H1 (cell line): ENCODE results near the gene TEX54. TPM values are rescaled to one million over a fixed set of nuclear protein-coding genes. Genes with fewer than 3 reads are reported as not detected.

Experiments used
- CTCF ChIA-PET: fragments of 300-600 bp; sonication (Branson Sonifier 250); formaldehyde crosslinking; loops from one replicate; lab custom pipeline; 2021; ENCODE audit not compliant: partially characterized antibody; lab: Charles Lee
- POLR2A ChIA-PET: fragments of 300-600 bp; sonication (Branson Sonifier 250); formaldehyde crosslinking; loops from one replicate; lab custom pipeline; 2021; ENCODE audit warnings: inconsistent platforms; ENCODE audit not compliant: partially characterized antibody; lab: Charles Lee
- DNase-seq, 2 experiments: peaks; one replicate each; pipeline versions ENCODE4 v3.0.0 to v3.0.0-alpha.2; 2010 to 2022; ENCODE audit warnings: low spot score in 2 of 2, low read depth in 1 of 2, mixed read lengths in 1 of 2
- FAIRE-seq: peaks from 2 replicates; lab custom pipeline; 2011; peaks lifted over from hg19 to GRCh38; lab: Jason Lieb, UNC
- H2AFZ ChIP-seq: 2 replicates; pipeline ENCODE4 v1.8.1; 2012; ENCODE audit warnings: low read length, inconsistent platforms
- H2AK5ac ChIP-seq: 2 replicates; pipeline ENCODE4 v1.6.1; 2013; ENCODE audit warnings: low read depth, low read length
- H2BK120ac ChIP-seq: replicated peaks from 2 replicates; pipeline ENCODE3; 2013; ENCODE audit warnings: low read depth, low read length, inconsistent platforms
- H2BK12ac ChIP-seq: 2 replicates; pipeline ENCODE4 v1.6.1; 2013; ENCODE audit warnings: low read depth, low read length
- H2BK15ac ChIP-seq: 2 replicates; pipeline ENCODE4 v1.6.1; 2013; ENCODE audit warnings: low read length
- H2BK20ac ChIP-seq: 2 replicates; pipeline ENCODE4 v1.6.1; 2013; ENCODE audit warnings: low read length
- H2BK5ac ChIP-seq: 2 replicates; pipeline ENCODE4 v1.6.1; 2013; ENCODE audit warnings: low read depth, low read length
- H3K14ac ChIP-seq: 2 replicates; pipeline ENCODE4 v1.6.1; 2013; ENCODE audit warnings: inconsistent platforms; ENCODE audit not compliant: insufficient read length
- H3K18ac ChIP-seq: 2 replicates; pipeline ENCODE4 v1.6.1; 2013; ENCODE audit warnings: low read length; ENCODE audit errors: extremely low read depth
- H3K23ac ChIP-seq: 2 replicates; pipeline ENCODE4 v1.6.1; 2013; ENCODE audit warnings: inconsistent platforms; ENCODE audit not compliant: insufficient read length
- H3K23me2 ChIP-seq: 2 replicates; pipeline ENCODE4 v1.6.1; 2013; ENCODE audit warnings: low read depth, low read length
- H3K27ac ChIP-seq: 2 replicates; pipeline ENCODE4 v1.6.1; 2011; ENCODE audit warnings: low read depth, low read length, inconsistent platforms
- H3K27me3 ChIP-seq, 4 experiments: replicated peaks in 1 of 4; 1 replicate in 1 of 4; 2 replicates in 3 of 4; pipeline versions ENCODE4 v1.6.1 to v1.8.1; 2011 to 2013; ENCODE audit warnings: low read length in 3 of 4, mild to moderate bottlenecking in 3 of 4, inconsistent platforms in 2 of 4, mixed read lengths in 2 of 4, moderate library complexity in 1 of 4; ENCODE audit not compliant: control insufficient read depth in 3 of 4, insufficient read depth in 3 of 4; ENCODE audit errors: extremely low read depth in 1 of 4
- H3K36me3 ChIP-seq, 4 experiments: 2 replicates each; pipeline versions ENCODE4 v1.6.1 to v1.8.1; 2011 to 2013; ENCODE audit warnings: mild to moderate bottlenecking in 4 of 4, low read length in 3 of 4, moderate library complexity in 2 of 4, control low read depth in 1 of 4, inconsistent platforms in 1 of 4; ENCODE audit not compliant: insufficient read depth in 4 of 4, control insufficient read depth in 2 of 4
- H3K4ac ChIP-seq: replicated peaks from 2 replicates; pipeline ENCODE3; 2013; ENCODE audit warnings: low read length, low read depth, mixed read lengths, inconsistent platforms; ENCODE audit not compliant: insufficient read length
- H3K4me1 ChIP-seq, 4 experiments: replicated peaks in 1 of 4; 1 replicate in 1 of 4; 2 replicates in 3 of 4; pipeline versions ENCODE4 v1.6.1 to v1.8.1; 2011 to 2013; ENCODE audit warnings: low read length in 3 of 4, inconsistent platforms in 2 of 4, mixed read lengths in 1 of 4; ENCODE audit not compliant: insufficient read depth in 4 of 4, control insufficient read depth in 3 of 4
- H3K4me2 ChIP-seq, 2 experiments: 2 replicates each; pipeline versions ENCODE4 v1.6.1 to v1.8.1; 2011 to 2013; ENCODE audit warnings: low read depth in 2 of 2, low read length in 2 of 2, control low read depth in 1 of 2, inconsistent platforms in 1 of 2, mild to moderate bottlenecking in 1 of 2; ENCODE audit not compliant: insufficient read depth in 1 of 2
- H3K4me3 ChIP-seq, 4 experiments: fragments of 200-600, 300-600 bp in 1 of 4; sonication (generic), shearing (Covaris generic), sonication (Bioruptor Twin) in 1 of 4; 2 replicates each; pipeline versions ENCODE4 v1.5.1 to v1.8.1; 2011 to 2016; ENCODE audit warnings: low read length in 4 of 4, low read depth in 3 of 4, control low read depth in 2 of 4, inconsistent platforms in 2 of 4, mild to moderate bottlenecking in 2 of 4, mixed read lengths in 1 of 4, moderate library complexity in 1 of 4; ENCODE audit not compliant: insufficient read depth in 2 of 4; ENCODE audit errors: extremely low read depth in 1 of 4
- H3K56ac ChIP-seq: replicated peaks from 2 replicates; pipeline ENCODE3; 2013; ENCODE audit warnings: low read depth, mild to moderate bottlenecking, mixed read lengths, low read length, inconsistent platforms; ENCODE audit not compliant: insufficient read length
- H3K79me1 ChIP-seq: 2 replicates; pipeline ENCODE4 v1.6.1; 2013; ENCODE audit warnings: low read depth, low read length, control low read depth
- H3K79me2 ChIP-seq, 2 experiments: 2 replicates each; pipeline versions ENCODE4 v1.6.1 to v1.8.1; 2012 to 2013; ENCODE audit warnings: low read length in 2 of 2, mild to moderate bottlenecking in 2 of 2, inconsistent platforms in 1 of 2; ENCODE audit not compliant: insufficient read depth in 2 of 2, control insufficient read depth in 1 of 2
- H3K9ac ChIP-seq, 4 experiments: replicated peaks in 1 of 4; 1 replicate in 1 of 4; 2 replicates in 3 of 4; pipeline versions ENCODE4 v1.6.1 to v1.8.1; 2011 to 2013; ENCODE audit warnings: low read depth in 3 of 4, low read length in 3 of 4, control low read depth in 2 of 4, mild to moderate bottlenecking in 2 of 4, moderate library complexity in 2 of 4, inconsistent platforms in 1 of 4; ENCODE audit errors: extremely low read depth in 1 of 4
- H3K9me3 ChIP-seq, 2 experiments: 2 replicates each; pipeline versions ENCODE4 v1.6.1 to v1.8.1; 2012 to 2013; ENCODE audit warnings: mild to moderate bottlenecking in 2 of 2, moderate library complexity in 2 of 2, control low read depth in 1 of 2, inconsistent platforms in 1 of 2, low read depth in 1 of 2, low read length in 1 of 2, mixed read lengths in 1 of 2; ENCODE audit not compliant: insufficient read depth in 2 of 2
- H4K20me1 ChIP-seq, 2 experiments: replicated peaks in 1 of 2; 2 replicates each; pipeline versions ENCODE3 to v1.8.1; 2011 to 2013; ENCODE audit warnings: inconsistent platforms in 2 of 2, low read length in 2 of 2, mild to moderate bottlenecking in 1 of 2; ENCODE audit not compliant: insufficient read depth in 2 of 2, control insufficient read depth in 1 of 2
- H4K5ac ChIP-seq: 2 replicates; pipeline ENCODE4 v1.6.1; 2013; ENCODE audit warnings: low read length, low read depth, mixed read lengths, inconsistent platforms; ENCODE audit not compliant: insufficient read length
- H4K8ac ChIP-seq: 2 replicates; pipeline ENCODE4 v1.8.0; 2013; ENCODE audit warnings: mild to moderate bottlenecking, moderate library complexity, low read length, inconsistent platforms; ENCODE audit not compliant: insufficient read depth; ENCODE audit errors: extremely low read depth
- H4K91ac ChIP-seq: replicated peaks from 2 replicates; pipeline ENCODE3; 2013; ENCODE audit warnings: low read length, mixed read lengths, inconsistent platforms; ENCODE audit not compliant: insufficient read length
- WGBS, 2 experiments: shearing (Covaris generic) in 1 of 2; methylation state at CpG; one replicate each; pipeline versions ENCODE4 v1.1.6 to v1.1.7; 2013 to 2015; ENCODE audit warnings: low lambda C conversion rate in 2 of 2, mixed read lengths in 2 of 2, inconsistent platforms in 1 of 2, low coverage in 1 of 2, missing lambda C conversion rate in 1 of 2; ENCODE audit not compliant: insufficient replicate concordance in 2 of 2, insufficient coverage in 1 of 2, insufficient read length in 1 of 2; ENCODE audit errors: extremely low coverage in 1 of 2, missing lambda C conversion rate in 1 of 2; 5-methylcytosine and 5-hydroxymethylcytosine counted together
- polyA plus RNA-seq, 7 experiments: library from polyadenylated mRNA; depleted of rRNA in 3 of 7; stranded (reverse) in 5 of 7; unstranded in 2 of 7; fragments of >200 nt in 5 of 7; fragments of 200-250 nt in 2 of 7; gene quantifications; 1 replicate in 5 of 7; 2 replicates in 1 of 7; 4 replicates in 1 of 7; pipeline versions ENCODE4 v1.2.1 to v1.2.3, GENCODE V29; 2011 to 2013; ENCODE audit warnings: missing spikeins in 2 of 7, mixed read lengths in 2 of 7
- total RNA-seq: library from RNA; stranded (reverse); fragmentation: NEBNext Ultra II Directional; extraction: Animal tissue kit (Norgen Biotek cat#: 25700); gene quantifications from 2 replicates; pipeline ENCODE4 v1.2.1, GENCODE V29; 2021

The TEX54 gene
- total and polyA plus RNA-seq, 2 of the 8 experiments (the other 6 are each of a cell fraction or from before 2014, with no cell fraction given): 1.2 TPM; not detected in 1

DNA sequence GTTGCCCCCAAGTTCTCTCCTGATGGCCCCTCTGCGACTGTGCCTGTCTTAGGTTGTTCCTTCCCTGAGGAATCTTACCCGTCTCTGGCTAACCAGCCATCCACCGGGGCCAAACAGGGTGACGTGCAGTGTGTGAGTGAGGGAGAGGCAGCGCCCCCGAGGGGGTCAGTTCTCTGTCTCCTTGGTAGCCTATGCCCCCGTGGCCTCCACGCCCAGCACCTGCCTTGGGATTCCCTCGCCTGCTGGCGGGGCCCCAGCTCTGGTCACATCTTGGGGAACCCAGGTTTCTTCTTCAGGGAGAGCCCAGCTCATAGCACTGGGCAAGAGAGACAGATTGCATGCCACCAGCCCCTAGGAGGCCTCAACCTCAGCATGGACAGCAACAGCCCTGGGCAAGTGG lies 33.2 kb downstream of the TEX54 start:
- Histone ChIP-seq H2BK15ac (no peak overlapping the region), H3K36me3 (peaks cover 36 to 73% (median 57%) of the 10 kb centered on the region in 4 experiments), H3K9ac (no peak overlapping the region), H4K20me1 (peaks cover 2 to 3% of the 10 kb centered on the region in 2 experiments), H3K14ac (no peak overlapping the region), H3K4me1 (0 out of 7 replicates have a peak, but pooled peaks cover 0 to 2% (median 0%) of the 10 kb centered on the region in 4 experiments), H3K79me2 (peaks cover 2 to 13% of the 10 kb centered on the region in 2 experiments; a peak in 3 of 4 replicates), H2AK5ac (no peak overlapping the region), H2BK20ac (no peak overlapping the region), H2BK5ac (no peak overlapping the region), H3K79me1 (peaks cover 4% of the 10 kb centered on the region; the same call in 1 of the 2 replicates), H2BK12ac (no peak overlapping the region), H2AFZ (no peak overlapping the region), H3K23ac (no peak overlapping the region), H4K8ac (no peak overlapping the region), H3K9me3 (no peaks in the 10 kb centered on the region), H3K27me3 (no peaks in the 10 kb centered on the region), H3K4me2 (no peak overlapping the region), H3K18ac (no peak overlapping the region), H2BK120ac (no peak overlapping the region), H3K56ac (no peak overlapping the region), H4K5ac (no peak overlapping the region), H3K27ac (no peak overlapping the region), H3K23me2 (peaks cover under 1% of the 10 kb centered on the region; the same call in 1 of the 2 replicates), H3K4ac (no peak overlapping the region), H3K4me3 (no peak overlapping the region), H4K91ac (no peak overlapping the region)
- ChIA-PET CTCF (interaction anchor here (3.8 kb wide), 1 partner anchor 10 kb away, joined by 15 read pairs; no protein-coding TSS in a partner anchor), POLR2A (interaction anchor here (0.7 to 10.0 kb wide), 9 partner anchors 9 to 56 kb away, joined by 3 to 251 read pairs (median 5); partner anchors contain the start of genes STX5, TAF6L, TEX54 and TMEM179B)
- FAIRE-seq (no peak), DNase-seq (no peak)
- WGBS, 2 experiments: 96% methylated on average over 9 of the region's 10 CpGs; no CpG with 5 or more reads in 1 of the 2 experiments
